GM19025 (cell line): Measurements from ENCODE around the gene SLC38A8.

ENCODE experiments used
- ATAC-seq: cut with Tn5 transposase; IDR thresholded peaks from one replicate; pipeline ENCODE4 v1.9.1; 2021; ENCODE audit warnings: mild to moderate bottlenecking, low read depth, moderate library complexity; ENCODE audit not compliant: unreplicated experiment

Gene SLC38A8

DNA sequence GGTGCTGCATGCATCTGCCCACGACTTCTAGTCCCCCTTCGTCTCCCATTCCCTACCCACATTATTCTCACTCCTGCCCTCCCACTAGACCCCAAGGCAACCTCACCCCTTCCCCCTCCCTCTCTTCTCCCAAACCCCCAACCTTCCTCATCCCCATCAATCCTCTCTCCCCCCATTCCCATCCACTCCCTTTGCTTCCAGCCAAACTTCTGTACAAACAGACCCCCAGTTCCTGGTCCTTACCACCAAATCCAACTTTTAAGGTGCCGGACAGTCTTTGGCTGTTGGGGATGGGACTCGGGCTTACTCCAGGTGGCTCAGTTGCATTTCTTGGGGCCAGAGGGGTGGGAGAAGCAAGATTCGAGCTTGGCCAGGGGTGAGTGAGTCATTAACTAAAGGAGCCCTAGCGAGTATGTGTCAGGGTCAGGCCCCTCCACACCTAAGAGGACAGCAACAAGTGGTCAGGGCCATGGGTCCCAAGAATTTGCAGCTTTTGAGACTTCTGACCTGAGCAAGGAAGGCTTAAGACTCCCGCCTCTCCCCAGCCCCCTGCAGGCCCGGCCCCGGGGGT is at the start of gene SLC38A8:
TSS of gene SLC38A8 (minus strand) at position 488 of the 571 bp plus-strand sequence. CDS start 638 bp downstream, outside the sequence.
- ATAC-seq, result no peak

DNA sequence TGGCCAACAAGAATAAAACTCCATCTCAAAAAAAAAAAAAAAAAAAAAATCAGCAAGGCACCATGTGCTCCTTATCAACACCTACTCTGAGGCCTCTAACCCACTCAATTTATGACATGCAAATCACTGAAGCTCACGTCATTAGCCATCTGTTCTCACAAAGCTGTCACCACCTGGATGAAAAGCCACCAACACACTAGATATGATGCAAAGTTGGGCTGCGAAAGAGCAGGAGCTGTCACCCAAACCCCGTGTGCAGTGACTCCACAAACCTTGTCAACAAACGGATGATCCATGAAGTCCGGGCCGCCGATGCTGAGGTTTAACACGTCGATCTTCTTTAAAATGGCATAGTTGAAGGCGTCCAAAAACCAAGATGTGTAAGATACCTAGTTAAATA is 48.9 kb upstream of the SLC38A8 start:
- ATAC-seq, result no peak

DNA sequence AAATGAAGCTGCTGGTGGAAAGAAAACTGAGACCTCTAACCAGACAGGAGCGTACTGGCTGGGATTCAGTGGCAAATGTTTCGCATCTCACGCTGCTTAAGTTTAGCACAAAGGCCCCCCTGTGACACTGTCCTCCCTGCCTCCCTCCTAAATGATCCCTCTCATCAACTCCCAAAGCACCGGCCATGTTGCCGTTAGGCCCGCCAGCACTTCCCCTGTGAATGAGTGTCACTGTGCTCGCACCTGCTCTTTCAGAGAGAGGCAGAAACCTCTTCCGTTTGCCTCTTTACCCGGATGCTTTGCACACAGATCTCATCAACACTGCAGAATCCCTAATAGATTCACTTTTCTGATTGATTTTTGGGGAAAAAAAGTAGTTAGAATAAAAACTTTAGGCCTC is 47.6 kb upstream of the SLC38A8 start:
- ATAC-seq, result no peak

DNA sequence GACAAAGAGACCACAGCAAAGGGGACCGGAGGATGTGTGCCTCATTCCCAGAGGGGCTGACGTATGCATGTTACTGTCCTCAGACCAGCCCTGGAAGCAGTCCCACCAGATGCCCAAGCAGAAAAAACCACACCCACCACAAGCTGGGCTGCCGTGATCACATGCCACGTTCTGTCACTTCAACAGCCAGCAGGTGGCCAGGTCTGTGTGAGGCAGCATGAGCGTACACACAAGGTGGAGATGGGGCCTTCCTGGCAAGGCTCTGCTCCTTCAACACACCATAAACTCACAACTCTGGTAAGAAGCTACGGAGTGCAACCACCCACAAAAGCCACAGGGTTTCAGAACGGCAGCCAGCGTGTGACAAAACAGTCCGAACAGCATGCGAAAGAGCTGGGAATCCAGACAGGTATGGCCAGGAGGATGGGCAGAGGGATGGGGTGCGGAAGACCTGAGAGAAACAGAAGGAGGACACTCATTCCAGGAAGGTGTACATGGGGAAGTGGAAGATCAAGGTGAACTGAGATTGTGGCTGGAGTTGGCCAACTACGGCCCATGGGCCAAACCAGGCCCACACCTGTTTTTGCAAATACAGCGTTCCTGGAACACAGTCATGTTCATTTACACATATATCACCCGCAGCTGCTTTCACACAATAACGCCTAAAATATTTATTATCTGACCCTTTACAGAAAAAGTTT is 46.2 kb upstream of the SLC38A8 start:
- peak; percentile 62 for ATAC-seq

DNA sequence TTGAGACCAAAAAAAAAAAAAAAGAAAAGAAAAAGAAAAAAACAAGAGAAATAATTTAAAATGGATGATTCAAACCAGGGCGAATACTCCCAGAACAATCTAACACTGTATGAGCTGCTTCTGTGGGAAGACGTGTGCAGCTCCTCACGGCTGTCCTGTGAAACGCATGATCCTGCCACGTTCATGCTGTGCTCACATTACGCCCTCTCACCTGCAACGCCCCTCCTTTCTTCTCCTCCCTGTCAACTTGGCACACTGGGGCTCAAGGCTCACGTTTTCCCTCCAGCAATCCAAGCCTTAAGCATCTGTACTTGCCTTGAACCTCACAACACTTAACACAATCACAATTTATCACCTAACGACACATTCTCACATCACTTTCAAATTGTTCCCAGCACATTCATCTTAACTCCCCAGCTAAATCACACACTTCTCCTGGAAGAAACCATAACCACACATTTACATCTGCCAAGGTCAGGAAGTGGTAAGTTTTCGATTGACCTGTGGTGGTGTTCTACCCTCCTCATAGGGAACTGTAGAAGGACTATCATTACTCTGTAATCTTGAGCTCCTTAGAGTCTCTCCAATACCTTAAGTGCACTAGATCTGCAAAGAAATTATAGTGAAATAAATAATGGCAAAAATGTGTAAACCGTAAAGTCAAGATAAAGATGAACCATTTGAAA is 45.0 kb upstream of the SLC38A8 start:
- ATAC-seq, result no peak

DNA sequence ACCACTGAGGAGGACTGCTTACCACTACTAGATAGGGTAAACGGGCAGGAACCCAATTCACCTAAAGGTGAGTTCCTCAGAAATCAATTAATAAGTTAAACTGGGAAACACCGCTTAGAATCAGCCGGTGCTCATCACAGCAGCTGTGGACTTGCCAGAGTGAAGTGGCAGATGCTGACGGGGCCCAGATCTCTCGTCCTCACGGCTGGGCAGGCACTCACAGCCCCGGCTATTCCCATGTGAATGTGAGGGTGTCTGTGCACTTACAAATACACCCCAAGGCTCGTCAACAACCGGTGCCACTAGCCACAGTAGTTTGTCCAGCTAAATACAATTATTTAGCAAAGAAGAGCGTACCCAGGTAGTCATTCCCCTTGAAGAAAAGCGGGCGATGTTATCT is 44.4 kb upstream of the SLC38A8 start:
- no peak for ATAC-seq

DNA sequence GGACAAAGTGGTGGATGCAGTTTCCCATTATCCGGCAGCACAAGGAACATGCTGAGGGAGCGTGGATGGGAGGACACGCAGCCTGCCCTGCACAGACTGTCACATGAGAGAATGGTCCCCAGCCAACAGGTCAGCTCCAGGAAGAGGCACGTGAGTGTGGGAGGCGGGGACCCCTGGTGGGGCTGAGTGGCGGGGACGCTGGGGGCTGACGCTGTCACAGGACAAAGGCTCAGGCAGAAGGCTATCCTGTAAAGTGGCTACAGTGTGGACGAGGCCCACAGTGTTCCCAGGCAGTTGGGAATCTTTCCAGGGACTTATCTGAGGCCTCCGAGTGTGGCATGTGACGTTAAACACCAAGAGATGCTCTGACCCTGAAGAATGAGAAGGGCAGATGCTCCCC is 43.7 kb upstream of the SLC38A8 start:
- ATAC-seq, result no peak

DNA sequence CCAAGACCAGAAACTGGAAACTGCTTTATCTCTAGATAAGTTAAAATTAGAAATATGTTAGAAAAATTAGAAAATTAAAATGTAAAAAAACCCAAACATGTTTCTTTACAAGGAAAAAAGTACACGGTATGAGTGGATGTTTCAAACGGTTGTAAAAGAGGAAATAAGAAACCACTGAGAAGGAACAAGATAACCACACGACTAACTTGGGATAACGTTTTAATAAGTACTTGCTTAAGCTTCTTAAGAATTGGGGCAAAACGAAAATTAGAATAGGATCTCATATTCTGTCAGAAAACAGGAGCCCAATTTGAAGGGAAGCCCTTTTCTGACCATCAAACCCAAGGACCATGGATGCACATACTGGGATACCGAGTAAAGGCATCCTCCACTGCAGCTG is 43.2 kb upstream of the SLC38A8 start:
- ATAC-seq, result no peak

DNA sequence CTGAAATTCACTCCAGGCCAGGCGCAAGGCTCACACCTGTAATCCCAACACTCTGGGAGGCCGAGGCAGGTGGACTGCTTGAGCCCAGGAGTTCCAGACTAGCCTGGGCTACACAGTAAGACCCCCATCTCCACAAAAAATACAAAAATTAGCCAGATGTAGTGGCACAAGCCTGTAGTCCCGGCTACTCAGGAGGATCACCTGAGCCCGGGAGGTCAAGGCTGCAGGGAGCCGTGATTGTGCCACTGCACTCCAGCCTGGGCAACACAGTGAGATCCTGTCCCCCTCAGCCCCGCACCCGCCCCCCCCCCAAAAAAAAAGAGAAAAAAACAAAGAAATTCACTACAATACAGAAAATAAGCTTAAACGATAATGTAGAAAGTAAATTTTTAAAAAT is 42.7 kb upstream of the SLC38A8 start:
- ATAC-seq, result no peak

DNA sequence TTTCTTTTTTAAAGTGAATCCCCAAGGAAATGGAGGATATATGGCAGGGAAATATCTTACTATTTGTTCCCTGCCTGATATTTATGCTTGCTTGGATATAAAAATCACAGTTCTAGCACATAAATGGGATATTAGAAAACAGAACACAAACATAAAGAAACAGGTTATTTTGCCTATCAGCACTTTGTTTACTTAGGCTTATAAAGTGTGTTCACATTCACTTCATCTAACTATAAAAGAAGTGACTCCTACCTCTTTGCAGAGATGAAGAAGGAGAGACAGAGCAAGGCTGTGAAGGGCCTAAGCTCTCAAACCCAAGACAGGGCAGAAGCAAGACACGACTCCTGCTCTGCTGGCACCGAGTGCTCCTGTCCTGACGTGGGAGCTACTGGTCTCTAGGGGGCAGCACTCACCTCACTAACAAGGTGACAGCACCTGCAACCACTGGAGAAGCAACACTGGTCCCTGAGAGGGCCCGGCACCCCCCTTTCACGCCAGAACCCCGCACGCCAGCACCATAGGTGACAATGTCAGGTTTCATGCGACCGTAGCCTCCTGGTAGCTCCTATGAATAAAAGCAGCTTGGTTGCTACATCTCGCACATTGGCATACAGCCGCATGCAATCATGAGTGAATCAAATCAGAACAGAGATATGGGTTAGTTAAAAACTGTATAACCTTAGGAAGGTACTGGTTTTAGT is 42.1 kb upstream of the SLC38A8 start:
- ATAC-seq, result no peak

DNA sequence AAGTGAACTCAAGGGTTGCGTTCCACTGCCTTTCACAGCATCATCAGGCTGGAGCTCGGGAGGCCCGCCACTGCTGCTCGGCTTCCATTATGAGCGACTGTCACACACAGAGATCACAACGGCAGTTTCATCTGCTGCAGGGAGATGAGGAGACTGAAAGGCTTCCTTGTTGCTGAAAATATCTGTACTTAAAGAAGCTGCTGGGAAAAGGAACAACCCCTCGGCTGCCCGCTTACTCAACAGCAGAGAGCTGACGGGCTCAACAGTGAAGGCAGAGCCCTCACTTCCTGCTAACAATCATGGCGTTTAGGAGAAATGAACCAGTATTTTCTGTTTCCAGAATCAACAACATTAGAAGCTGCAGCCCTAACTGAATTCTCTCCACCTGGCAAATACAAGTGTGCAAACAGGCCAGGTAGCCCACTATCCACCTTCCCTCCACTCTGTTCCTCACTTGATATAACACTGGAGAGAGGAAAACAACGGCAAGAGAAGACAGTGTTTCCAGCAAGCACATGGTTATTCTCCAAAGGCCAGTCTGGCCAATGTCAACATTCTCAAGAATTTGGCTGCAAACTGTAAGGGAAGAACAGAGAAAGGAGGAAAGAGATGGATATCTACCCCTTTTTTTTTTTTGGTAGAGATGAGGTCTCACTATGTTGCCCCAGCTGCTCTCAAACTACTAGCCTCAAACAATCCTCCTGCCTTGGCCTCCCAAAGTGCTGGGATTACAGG is 40.4 kb upstream of the SLC38A8 start:
- no peak for ATAC-seq

DNA sequence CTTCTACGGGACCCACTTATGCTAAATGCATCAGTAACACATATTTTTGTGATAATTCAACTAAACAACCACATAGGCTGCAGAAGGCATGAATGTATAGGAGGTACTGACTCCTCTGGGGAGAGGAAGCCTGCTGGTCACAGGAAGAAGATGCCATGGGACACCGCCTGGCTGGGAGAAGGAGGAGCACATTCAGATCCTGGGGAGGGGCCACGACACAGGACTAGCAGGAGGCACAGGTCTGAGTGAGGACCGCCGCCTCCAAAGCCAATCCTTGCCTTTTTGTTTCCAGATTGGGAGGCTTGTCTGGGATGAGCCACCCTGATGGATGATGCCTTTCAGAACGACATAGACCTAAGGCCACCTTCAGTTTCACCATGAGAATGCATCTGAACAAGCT is 39.5 kb upstream of the SLC38A8 start:
- no peak for ATAC-seq

DNA sequence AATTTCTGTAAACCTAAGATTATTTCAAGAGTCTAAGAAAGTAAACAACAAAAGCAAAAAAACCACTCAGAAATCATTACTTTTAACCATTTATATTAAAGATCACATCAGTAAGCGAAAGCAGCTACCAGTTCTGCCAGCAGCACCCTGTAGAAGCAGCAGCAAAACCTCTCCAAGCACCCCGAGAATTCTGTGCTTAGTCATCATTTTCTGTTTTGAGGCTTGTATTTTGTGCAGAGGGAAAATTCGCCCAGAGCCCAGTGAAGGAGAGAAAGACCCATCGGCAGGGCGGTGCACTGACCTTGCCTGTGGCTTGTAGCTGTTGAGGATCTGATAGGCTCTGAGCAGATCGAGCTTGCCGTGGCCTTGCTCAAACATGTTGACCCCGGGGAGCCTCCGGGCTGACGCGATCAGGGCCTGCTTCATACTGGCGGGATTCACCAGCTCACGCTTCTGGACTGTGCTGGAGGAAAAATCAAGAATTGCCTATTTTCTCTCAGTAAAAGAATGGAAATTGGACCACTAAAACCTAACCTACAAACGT is 38.9 kb upstream of the SLC38A8 start:
- ATAC-seq, result no peak

DNA sequence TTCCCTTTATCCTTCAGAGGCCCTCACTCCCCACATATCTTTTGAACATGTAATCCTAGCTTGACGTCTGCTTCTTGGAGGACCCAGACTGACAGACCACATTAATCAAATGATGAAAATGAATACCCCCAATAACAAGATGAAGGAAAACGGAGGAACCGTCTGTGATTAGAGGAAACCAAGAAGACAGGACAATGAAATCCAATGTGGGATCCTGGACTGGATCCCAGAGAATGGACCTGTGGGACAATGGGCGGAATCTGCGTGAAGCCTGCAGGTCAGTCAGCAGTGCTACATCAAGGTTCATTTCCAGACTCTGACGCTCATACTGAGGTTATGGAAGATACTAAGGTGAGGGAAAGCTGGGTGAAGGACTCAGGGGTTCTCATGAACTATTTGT is 38.2 kb upstream of the SLC38A8 start:
- ATAC-seq, result no peak

DNA sequence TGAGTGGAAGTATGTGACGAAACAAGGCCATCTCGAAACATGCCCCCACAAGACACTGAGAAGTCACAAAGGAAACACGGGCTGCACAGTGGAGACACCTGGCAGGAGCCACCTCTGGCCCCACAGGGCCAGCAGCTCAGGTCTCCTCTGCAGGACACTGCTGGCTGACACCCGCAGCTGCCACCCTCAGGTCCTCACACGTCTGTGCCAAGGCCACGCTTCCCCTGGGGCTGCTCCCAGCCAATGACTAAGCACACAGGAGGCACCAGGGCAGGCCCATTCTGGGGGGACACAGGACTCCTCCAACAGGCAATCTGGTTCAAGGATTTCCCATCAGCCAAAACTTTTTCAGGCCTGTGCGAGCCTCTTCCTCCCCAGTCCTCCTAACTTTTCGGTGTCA is 37.8 kb upstream of the SLC38A8 start:
- ATAC-seq, result no peak

DNA sequence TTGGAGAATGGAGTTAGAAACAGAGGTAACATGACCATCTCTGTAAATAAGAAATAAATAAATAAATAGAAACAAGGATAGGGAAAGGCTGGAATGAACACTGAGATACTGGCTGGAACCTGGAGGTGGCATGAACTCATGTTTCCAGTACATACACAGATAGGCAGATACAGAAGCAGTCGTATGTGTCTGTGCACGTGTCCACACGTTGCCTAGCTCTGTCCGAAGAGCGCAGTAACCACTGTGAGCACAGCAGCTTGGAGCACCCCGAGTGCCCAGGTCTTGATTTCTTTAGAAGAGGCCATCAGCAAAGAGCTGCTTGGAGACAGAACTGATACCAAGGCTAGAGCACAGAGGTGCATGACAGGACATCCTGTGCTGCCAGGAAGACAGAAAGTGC is 37.1 kb upstream of the SLC38A8 start:
- ATAC-seq, result no peak

DNA sequence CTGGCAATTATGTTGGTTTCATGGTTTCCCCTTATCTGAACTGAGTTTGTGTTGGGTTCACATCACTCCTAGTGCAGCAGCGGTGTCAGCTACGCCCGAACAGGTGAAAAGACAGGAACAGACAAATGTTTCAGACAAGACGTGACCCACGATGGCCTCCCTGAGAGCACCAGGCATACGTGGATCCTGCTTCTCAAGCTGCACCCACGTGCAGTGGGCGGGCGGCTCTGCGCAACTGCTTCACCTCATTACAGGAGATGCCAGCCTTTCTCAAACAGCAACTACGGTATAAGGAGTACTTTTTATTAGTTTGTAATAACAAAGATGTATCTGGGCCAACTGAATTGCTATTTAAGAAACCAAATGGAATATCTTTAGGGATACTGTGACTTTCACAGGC is 32.8 kb upstream of the SLC38A8 start:
- ATAC-seq, result no peak

DNA sequence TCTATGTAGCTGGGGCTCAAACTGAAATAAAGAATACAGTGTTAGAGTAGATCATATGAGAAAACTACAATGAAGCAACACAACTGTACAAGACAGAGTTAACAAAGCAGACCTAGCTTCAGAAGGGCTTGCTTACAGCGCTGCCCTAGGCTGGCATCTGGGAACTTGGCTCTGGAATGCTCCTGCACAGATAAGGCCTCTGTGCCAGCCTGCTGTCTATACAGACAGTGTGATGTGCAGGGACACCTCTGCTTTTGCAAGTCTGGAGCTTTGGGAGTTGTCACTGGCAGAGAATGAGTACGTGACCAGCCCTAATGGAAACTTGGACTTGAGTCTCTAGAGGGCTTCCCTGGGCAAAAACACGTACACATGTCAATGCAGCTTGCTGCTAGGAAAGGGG is 32.1 kb upstream of the SLC38A8 start:
- ATAC-seq, result no peak

DNA sequence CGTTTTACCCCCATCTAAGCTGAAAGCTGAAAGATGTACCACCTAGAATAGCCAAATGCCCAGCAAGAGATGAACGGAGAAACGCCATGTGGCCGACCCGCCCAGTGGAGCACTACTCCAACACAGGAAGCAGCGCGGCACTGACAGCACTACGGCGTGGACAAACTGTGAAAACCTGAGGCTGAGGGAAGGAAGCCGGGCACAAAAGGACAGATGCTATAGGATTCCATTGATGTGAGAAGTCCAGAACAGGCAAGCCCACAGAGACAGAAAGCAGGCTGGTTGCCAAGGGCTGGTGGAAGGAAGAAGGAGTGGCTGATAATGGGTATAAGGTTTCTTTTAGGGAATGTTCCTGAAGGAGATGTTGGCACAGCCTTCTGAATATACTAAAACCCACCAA is 29.4 kb upstream of the SLC38A8 start:
- no peak for ATAC-seq

DNA sequence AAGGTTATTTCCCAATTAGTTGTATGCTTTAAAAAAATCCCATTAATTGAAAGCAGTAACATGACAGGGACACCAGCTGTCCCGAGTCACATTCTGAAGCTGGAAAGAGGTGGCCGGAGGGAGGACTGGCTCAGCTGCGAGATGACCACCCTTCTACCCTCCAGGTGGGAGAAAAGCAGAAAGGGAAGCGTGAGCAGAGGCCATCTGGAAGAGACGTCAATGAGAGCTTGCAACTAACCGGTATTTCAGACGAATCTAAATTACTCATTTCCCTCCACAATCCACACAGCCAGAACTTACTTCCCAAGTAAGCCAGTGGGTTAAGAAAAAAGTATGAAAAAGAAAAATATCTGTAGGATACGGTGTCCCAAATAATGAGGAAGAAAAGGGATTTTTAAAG is 28.5 kb upstream of the SLC38A8 start:
- ATAC-seq, result no peak
